GM19372 (cell line): Measurements from ENCODE around the gene MRPL52.
A peak's percentile ranks its signal among the peaks of the same experiment; 100 is the strongest.
"Not testable (repeated sequence)": the region's sequence is repeated elsewhere in the genome, so short reads cannot be mapped to it uniquely, and the experiment has no call there.

Experiments
- ATAC-seq: cut with Tn5 transposase; IDR thresholded peaks from one replicate; pipeline ENCODE4 v1.9.1; 2021; ENCODE audit warnings: mild to moderate bottlenecking, low read depth, moderate library complexity; ENCODE audit not compliant: unreplicated experiment

The MRPL52 gene

DNA sequence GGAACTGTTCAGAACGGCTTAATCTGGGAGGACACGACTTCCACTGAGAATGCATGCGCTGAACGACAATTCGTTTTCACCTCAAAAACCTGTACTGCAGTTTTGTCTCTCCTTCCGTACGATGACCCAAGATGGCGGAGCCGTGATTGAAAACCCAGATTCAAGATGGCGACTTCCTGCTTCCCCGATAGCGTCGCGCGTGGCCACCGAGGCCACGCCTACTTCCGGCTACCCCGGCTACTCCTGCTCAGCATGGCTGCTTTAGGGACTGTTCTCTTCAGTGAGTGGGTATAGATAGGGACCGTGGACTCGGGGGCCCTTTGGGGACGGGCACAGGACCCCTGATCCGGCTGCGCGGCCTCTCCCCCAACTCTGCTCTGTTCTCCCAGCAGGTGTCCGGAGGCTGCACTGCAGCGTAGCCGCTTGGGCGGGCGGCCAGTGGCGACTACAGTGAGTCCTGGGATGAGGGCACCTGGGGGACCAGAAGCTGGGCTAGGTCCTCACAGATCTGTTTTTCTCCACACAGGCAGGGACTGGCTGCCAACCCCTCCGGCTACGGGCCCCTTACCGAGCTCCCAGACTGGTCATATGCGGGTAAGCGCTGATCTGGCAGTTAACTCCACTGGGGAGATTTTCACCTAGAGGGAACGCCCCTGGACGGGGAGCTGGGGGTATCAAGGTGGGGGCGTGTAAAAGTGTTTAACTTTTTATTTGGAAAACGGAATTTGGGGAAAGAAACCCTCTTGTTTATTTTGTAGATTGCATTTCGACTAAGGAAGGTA lies at the start of gene MRPL52:
Gene MRPL52 (plus strand): TSS at position 227 of the 782 bp plus-strand sequence. CDS start 26 bp downstream, at position 253.
- peak; percentile 93 for ATAC-seq

DNA sequence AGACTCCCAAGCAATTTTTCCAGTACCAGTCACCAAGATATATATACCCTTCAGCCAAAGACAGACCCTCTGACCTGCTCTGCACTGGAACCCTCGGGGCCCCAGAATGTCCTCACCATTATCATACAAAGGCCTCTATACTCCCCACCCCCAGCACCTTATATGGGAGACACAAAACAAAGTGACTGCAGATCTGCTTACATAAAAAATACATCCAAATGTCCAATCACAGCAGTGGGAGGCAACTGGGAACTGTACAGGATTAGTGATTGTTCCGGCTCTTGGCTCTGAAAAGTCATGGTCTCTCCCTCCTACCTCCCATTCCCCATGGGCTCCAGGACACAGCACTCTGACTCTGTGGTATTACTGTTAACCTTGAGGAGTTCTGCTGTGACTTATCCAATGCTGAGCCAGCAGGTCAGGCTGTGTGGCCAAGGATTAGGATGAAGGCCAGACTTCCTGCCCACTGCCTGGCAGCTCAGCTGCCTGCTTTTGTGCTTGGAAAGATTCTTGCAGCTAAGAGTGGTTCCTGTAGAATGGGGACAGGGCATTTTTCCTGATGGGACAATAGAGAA lies 49.5 kb upstream of the MRPL52 start:
- ATAC-seq, result no peak

- ATAC-seq, result no peak
Observed at GRCh38 chr14:22780941-22781300, 48.8 kb upstream of the MRPL52 start.

GRCh38 chr14:22781301-22781991 lies 48.2 kb upstream of the MRPL52 start:
- ATAC-seq, result no peak

DNA sequence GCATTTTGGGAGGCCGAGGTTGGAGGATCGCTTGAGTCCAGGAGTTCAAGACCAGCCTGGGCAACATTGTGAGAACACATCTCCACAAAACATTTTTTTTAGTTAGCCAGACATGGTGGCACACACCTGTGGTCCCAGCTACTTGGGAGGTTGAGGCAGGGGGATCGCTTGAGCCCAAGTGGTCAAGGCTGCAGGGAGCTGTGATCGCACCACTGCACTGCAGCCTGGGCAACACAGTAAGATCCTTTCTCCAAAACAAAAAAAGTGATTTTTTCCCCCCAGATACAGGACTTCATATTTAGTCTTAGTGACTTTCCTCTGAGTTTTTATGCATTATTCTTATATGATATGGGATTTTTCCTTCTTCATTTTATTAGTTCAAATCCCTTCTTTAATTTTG lies 43.0 kb upstream of the MRPL52 start:
- ATAC-seq, result no peak

GRCh38 chr14:22791301-22791700 lies 38.4 kb upstream of the MRPL52 start:
- no peak for ATAC-seq

DNA sequence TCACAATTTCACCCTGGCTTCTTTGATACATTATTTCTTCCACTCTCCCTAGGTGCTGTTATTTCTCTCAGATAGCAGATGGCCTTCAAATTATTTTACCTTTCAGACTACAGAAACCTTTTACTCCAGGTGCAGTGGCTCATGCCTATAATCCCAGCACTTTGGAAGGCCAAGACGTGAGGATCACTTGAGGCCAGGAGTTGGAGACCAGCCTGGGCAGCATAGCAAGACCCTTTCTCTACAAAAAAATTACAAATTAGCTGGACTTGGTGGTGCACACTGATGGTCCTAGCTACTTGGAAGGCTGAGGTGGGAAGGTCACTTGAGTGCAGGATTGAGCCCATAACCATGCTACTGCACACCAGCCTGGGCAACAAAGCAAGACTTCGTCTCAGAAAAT lies 37.5 kb upstream of the MRPL52 start:
- no peak for ATAC-seq

DNA sequence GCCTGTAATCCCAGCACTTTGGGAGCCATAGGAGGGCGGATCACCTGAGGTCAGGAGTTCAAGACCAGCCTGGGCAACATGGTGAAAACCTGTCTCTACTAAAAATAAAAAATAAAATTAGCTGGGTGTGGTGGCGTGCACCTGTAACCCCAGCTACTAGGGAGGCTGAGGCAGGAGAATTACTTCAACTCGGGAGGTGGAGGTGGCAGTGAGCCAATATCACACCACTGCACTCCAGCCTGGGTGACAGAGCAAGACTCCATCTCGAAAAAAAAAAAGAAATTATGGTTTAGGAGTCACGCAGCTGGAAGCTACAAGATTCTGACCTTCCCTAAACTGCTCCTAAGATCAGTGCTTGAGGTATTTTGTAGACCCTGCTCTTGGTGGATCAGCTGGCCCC lies 36.1 kb upstream of the MRPL52 start:
- ATAC-seq, result not testable (repeated sequence)

- ATAC-seq, result no peak
Observed at GRCh38 chr14:22793976-22794375, 35.7 kb upstream of the MRPL52 start.

- peak; percentile 47 for ATAC-seq
Observed at GRCh38 chr14:22794551-22794951, 35.1 kb upstream of the MRPL52 start.

DNA sequence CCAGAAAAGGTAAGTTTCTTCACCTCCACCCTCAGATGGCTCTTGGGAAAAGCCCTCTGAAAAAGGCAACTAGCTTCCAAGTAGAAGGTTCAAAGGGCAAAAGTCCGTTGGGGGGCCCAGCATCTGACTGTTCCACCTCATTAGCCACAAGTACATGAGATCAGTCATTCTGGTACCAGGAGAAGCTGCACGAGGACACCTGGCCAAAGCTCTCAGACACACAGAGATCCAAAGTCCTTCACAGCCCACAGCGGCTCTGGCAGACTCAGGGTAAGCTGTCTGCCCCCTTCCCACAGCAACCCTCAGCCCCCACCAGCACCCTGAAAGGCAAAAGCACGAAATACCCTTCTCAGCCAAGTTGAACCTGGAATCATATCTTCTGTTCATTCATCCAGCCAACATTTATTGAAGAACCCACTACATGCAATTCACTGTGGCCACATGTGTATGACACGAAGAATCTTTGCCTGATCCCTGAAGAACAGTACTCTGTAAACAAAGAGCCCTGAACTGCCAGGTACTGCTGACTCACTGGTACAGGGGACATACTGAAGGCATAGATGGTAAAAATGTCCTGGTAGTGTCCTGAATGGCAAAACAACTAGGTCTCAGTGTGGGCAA lies 33.5 kb upstream of the MRPL52 start:
- no peak for ATAC-seq

- ATAC-seq, result no peak
Observed at GRCh38 chr14:22797017-22797917, 32.4 kb upstream of the MRPL52 start.

- no peak for ATAC-seq
Observed at GRCh38 chr14:22798528-22798927, 31.2 kb upstream of the MRPL52 start.

DNA sequence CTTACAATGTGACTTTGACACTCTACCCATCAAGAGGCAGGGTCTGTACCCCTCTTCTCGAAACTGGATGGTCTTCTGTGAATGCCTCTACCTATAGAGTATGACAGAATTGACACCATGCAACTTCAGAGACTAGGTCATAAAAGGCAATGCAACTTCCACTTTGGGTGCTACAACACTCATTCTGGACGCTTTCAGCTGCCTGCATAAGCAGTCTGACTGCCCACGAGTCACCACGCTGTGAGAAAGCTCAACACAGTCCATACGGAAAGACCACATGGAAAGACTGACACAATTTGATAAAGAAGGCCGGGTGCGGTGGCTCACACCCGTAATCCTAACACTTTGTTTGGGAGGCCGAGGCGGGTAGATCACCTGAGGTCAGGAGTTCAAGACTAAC lies 29.3 kb upstream of the MRPL52 start:
- no peak for ATAC-seq

GRCh38 chr14:22801716-22802115 lies 28.0 kb upstream of the MRPL52 start:
- no peak for ATAC-seq

DNA sequence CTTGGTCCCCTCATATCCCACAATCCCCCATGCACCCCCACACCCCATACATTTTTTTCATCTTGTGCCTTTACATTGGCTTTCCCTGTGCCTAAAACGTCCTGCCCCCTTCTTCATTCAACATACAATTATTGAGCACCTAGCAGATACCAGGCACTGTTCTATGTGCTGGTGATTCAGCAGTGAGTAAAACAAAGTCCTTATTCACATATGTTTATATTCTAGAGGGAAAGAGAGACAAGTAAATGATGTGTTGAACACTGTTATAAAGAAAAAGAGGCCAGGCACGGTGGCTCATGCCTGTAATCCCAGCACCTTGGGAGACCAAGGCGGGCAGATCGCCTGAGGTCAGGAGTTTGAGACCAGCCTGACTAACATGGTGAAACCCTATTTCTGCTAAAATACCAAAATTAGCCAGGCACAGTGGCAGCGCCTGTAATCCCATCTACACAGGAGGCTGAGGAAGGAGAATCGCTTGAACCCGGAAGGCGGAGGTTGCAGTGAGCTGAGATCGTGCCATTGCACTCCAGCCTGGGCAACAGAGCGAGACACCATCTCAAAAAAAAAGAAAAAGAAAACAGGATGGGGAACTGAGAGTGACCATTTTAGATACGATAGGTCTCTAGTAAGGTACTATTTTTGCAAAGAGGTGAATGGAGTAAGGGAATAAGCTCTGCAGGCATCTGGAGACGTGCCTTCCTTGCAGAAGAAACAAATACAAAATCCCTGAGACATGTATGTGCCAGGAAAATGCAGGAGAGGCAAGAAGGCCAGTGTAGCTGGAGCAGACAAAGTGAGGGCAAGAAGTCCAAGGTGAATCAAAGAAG lies 26.6 kb upstream of the MRPL52 start:
- peak; percentile 61 for ATAC-seq

- ATAC-seq, result peak; percentile 34
Observed at GRCh38 chr14:22803687-22803974, 26.1 kb upstream of the MRPL52 start.

- not testable (repeated sequence) for ATAC-seq
Observed at GRCh38 chr14:22805235-22805634, 24.5 kb upstream of the MRPL52 start.

DNA sequence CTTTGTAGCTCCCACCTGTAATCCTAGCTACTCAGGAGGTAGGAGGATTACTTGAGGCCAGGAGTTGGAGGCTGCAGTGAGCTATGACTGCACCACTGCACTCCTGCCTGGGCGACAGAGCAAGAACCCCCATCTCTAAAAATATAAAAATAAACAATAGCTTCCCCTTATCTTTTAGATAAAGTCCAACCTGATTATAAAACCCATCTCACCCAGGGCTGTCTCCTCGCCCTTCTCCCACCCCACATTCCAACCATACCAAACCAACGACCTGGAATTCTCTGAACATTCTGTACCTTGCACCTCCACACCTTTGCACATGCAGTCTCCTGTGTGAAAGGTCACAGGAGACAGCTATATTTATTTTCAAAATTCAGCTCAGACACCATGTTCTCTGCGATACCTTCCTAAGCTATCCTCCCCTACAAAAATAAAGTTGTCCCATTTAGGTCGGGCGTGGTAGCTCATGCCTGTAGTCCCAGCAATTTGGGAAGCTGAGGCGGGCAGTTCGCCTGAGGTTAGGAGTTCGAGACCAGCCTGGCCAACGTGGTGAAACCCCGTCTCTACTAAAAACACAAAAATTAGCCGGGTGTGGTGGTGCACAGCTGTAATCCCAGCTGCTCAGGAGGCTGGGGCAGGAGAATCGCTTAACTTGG lies 22.1 kb upstream of the MRPL52 start:
- no peak for ATAC-seq
